OCI-LY3 (cell line): ENCODE data around the gene HCST.

Experiments used
- H2AFZ ChIP-seq: fragments of 200-600, 300-600 bp; shearing (Covaris generic); 2 replicates; pipeline ENCODE4 v1.6.0; 2014; ENCODE audit warnings: antibody characterized with exemption, low read depth, low read length
- H3K27ac ChIP-seq: fragments of 200-600, 300-600 bp; sonication (generic); 2 replicates; pipeline ENCODE4 v1.5.1; 2014; ENCODE audit warnings: mild to moderate bottlenecking, low read length, moderate library complexity, mixed read lengths
- H3K27me3 ChIP-seq: fragments of 200-600, 300-600 bp; sonication (generic); 2 replicates; pipeline ENCODE4 v1.6.1; 2014; ENCODE audit warnings: low read depth, low read length, mixed read lengths
- H3K36me3 ChIP-seq: fragments of 200-600, 300-600 bp; sonication (generic); replicated peaks from 2 replicates; pipeline ENCODE3; 2014; ENCODE audit warnings: low read depth, low read length, mixed read lengths
- H3K4me1 ChIP-seq: fragments of 300-600, 200-600 bp; sonication (generic); 2 replicates; pipeline ENCODE4 v1.6.1; 2014; ENCODE audit warnings: low read length, mixed read lengths
- H3K4me2 ChIP-seq: fragments of 200-600, 300-600 bp; sonication (generic); 2 replicates; pipeline ENCODE4 v1.6.1; 2014; ENCODE audit warnings: low read length, mixed read lengths
- H3K4me3 ChIP-seq: fragments of 300-600, 200-600 bp; sonication (generic); 2 replicates; pipeline ENCODE4 v1.5.1; 2014; ENCODE audit warnings: antibody characterized with exemption, mild to moderate bottlenecking, low read length, moderate library complexity
- H3K79me2 ChIP-seq: fragments of 300-600, 200-600 bp; shearing (Covaris generic); 2 replicates; pipeline ENCODE4 v1.6.1; 2014; ENCODE audit warnings: mild to moderate bottlenecking, low read length, mixed read lengths
- H3K9ac ChIP-seq: fragments of 300-600, 200-600 bp; shearing (Covaris generic); 2 replicates; pipeline ENCODE4 v1.6.0; 2014; ENCODE audit warnings: mild to moderate bottlenecking, low read length, moderate library complexity
- H3K9me3 ChIP-seq: fragments of 200-600, 300-600 bp; shearing (Covaris generic); 2 replicates; pipeline ENCODE4 v1.6.1; 2014; ENCODE audit warnings: low read length, mixed read lengths; ENCODE audit not compliant: insufficient read depth
- H4K20me1 ChIP-seq: fragments of 200-600, 300-600 bp; sonication (generic); 2 replicates; pipeline ENCODE4 v1.6.1; 2016; ENCODE audit warnings: low read length, mixed read lengths; ENCODE audit not compliant: insufficient read depth
- CTCF ChIP-seq: fragments of 200-600, 300-600 bp; sonication (generic); IDR thresholded peaks from 2 replicates; pipeline ENCODE4 v1.5.1; 2014; ENCODE audit warnings: antibody characterized with exemption, low read length, low read depth
- EZH2phosphoT487 ChIP-seq: fragments of 200-600 bp; shearing (Covaris generic); IDR thresholded peaks from 2 replicates; pipeline ENCODE4 v1.6.1; 2018; ENCODE audit warnings: antibody characterized with exemption, mixed run types, low read depth

Gene HCST

GRCh38 chr19:35879770-35880317 lies 22.5 kb upstream of the HCST start:
- Histone ChIP-seq H3K79me2 (no peaks in the 10 kb centered on the region), H3K9me3 (no peaks in the 10 kb centered on the region), H3K4me1 (no peaks in the 10 kb centered on the region), H3K4me2 (no peak overlapping the region), H4K20me1 (no peaks in the 10 kb centered on the region), H3K36me3 (no peaks in the 10 kb centered on the region), H3K27ac (no peak overlapping the region), H3K4me3 (no peak overlapping the region), H2AFZ (no peak overlapping the region), H3K27me3 (no peaks in the 10 kb centered on the region), H3K9ac (no peak overlapping the region)
- TF ChIP-seq CTCF (no peak), EZH2phosphoT487 (no peak)

GRCh38 chr19:35882114-35882832 lies 20.1 kb upstream of the HCST start:
- Histone ChIP-seq H3K9me3 (no peaks in the 10 kb centered on the region), H3K4me1 (no peaks in the 10 kb centered on the region), H3K9ac (no peak overlapping the region), H3K36me3 (peaks cover 6% of the 10 kb centered on the region), H3K27me3 (no peaks in the 10 kb centered on the region), H3K4me3 (no peak overlapping the region), H4K20me1 (no peaks in the 10 kb centered on the region), H3K4me2 (peak overlapping the region; percentile 5; the same call in 1 of the 2 replicates), H2AFZ (no peak overlapping the region), H3K27ac (no peak overlapping the region), H3K79me2 (no peaks in the 10 kb centered on the region)
- TF ChIP-seq EZH2phosphoT487 (no peak), CTCF (peak; percentile 66)

GRCh38 chr19:35883882-35884281 lies 18.4 kb upstream of the HCST start:
- Histone ChIP-seq H4K20me1 (no peaks in the 10 kb centered on the region), H3K36me3 (peaks cover 20% of the 10 kb centered on the region), H3K27me3 (no peaks in the 10 kb centered on the region), H3K9ac (no peak overlapping the region), H3K4me2 (no peak overlapping the region), H3K4me3 (no peak overlapping the region), H3K79me2 (no peaks in the 10 kb centered on the region), H3K4me1 (no peaks in the 10 kb centered on the region), H3K27ac (no peak overlapping the region), H2AFZ (no peak overlapping the region), H3K9me3 (no peaks in the 10 kb centered on the region)
- no peak for TF ChIP-seq EZH2phosphoT487
- TF ChIP-seq CTCF: no peak

- H4K20me1 ChIP-seq: peaks cover 3% of the 10 kb centered on the region; the same call in 1 of the 2 replicates
- no peaks in the 10 kb centered on the region for H3K79me2 ChIP-seq
- TF ChIP-seq CTCF: no peak
- no peak for TF ChIP-seq EZH2phosphoT487
- H2AFZ ChIP-seq: no peak overlapping the region
- no peaks in the 10 kb centered on the region for H3K9me3 ChIP-seq
- no peak overlapping the region for H3K27ac ChIP-seq
- peaks cover 32% of the 10 kb centered on the region for H3K36me3 ChIP-seq
- no peak overlapping the region for H3K9ac ChIP-seq
- H3K4me2 ChIP-seq: no peak overlapping the region
- no peak overlapping the region for H3K4me3 ChIP-seq
- no peaks in the 10 kb centered on the region for H3K27me3 ChIP-seq
- H3K4me1 ChIP-seq: no peaks in the 10 kb centered on the region
Observed at GRCh38 chr19:35885225-35885738, 17.0 kb upstream of the HCST start.
